ENCODE results near the gene MKKS.

DNA sequence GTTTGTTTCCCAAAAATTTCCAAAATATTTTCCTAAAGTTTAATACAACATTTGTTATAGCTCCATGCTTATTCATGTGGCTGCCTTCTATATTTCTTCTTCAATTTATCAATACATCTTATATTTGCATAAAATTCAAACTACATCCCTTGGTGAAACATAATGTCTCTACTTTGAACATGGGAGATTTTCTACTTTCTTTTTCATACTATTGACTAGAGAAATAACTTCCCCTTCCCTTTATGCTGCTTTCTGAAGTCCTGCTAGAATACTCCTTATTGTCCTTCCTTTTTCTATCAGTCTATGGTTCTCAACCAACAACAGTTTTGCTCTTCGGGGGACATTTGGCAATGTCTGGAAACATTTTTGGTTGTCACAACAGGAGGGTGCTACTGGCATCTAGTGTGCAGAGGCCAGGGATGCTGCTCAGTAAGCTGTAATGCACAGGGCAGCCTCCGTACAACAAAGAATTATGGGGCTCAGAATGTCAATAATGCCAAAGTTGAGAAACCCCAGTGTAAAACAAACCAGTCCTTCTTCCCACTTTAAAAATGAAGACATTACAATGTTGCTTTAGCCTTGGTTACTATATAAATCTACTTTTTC is 29.9 kb downstream of the MKKS start:
- TF ChIP-seq, protein P1, sequence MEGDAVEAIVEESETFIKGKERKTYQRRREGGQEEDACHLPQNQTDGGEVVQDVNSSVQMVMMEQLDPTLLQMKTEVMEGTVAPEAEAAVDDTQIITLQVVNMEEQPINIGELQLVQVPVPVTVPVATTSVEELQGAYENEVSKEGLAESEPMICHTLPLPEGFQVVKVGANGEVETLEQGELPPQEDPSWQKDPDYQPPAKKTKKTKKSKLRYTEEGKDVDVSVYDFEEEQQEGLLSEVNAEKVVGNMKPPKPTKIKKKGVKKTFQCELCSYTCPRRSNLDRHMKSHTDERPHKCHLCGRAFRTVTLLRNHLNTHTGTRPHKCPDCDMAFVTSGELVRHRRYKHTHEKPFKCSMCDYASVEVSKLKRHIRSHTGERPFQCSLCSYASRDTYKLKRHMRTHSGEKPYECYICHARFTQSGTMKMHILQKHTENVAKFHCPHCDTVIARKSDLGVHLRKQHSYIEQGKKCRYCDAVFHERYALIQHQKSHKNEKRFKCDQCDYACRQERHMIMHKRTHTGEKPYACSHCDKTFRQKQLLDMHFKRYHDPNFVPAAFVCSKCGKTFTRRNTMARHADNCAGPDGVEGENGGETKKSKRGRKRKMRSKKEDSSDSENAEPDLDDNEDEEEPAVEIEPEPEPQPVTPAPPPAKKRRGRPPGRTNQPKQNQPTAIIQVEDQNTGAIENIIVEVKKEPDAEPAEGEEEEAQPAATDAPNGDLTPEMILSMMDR (conservative IDR thresholded peaks at IDR 0.05; ENCODE audit: low read length): no peak
- TF ChIP-seq EZH2phosphoT487 (IDR thresholded peaks at IDR 0.05; ENCODE audit: borderline replicate concordance): no peak
